CD4-positive, alpha-beta T cell (primary cell): ENCODE measurements around the gene VAV2. TPM values are rescaled to one million over a fixed set of nuclear protein-coding genes. Genes with fewer than 3 reads are reported as not detected.

Experiments
- ATAC-seq: fragments of 200-7000 bp; cut with Tn5 transposase; one replicate; pipeline ENCODE4 v1.10.0; 2022; ENCODE audit warnings: mild to moderate bottlenecking; ENCODE audit not compliant: poor library complexity
- CTCF ChIA-PET: fragments of 350-600 bp; sonication (Branson Sonifier 250); formaldehyde crosslinking; loops from one replicate; lab custom pipeline; 2021; ENCODE audit warnings: antibody characterized with exemption, inconsistent platforms; lab: Charles Lee
- POLR2A ChIA-PET: fragments of 350-600 bp; sonication (Branson Sonifier 250); formaldehyde crosslinking; loops from one replicate; lab custom pipeline; 2021; ENCODE audit warnings: antibody characterized with exemption, inconsistent platforms; lab: Charles Lee
- DNase-seq, 14 experiments: peaks; one replicate each; pipeline ENCODE4 v3.0.0-alpha.2; 2013 to 2020; ENCODE audit warnings: mixed read lengths in 2 of 14
- H3K27ac ChIP-seq, 2 donors: one replicate each; pipeline versions ENCODE4 v1.5.1 to v1.7.0; 2013; ENCODE audit warnings: low read length in 2 of 2, low read depth in 1 of 2, mild to moderate bottlenecking in 1 of 2
- H3K27me3 ChIP-seq, 2 experiments: 1 replicate in 1 of 2; 2 replicates in 1 of 2; pipeline versions ENCODE4 v1.6.1 to v1.7.0; 2013; ENCODE audit warnings: low read length in 2 of 2, control low read depth in 1 of 2, mild to moderate bottlenecking in 1 of 2, moderate library complexity in 1 of 2; ENCODE audit not compliant: insufficient read depth in 2 of 2, control insufficient read depth in 1 of 2
- H3K36me3 ChIP-seq: one replicate; pipeline ENCODE4 v1.6.1; 2013; ENCODE audit warnings: low read length, control low read depth; ENCODE audit not compliant: insufficient read depth
- H3K4me1 ChIP-seq: one replicate; pipeline ENCODE4 v1.6.1; 2013; ENCODE audit warnings: low read length, control low read depth; ENCODE audit not compliant: insufficient read depth
- H3K4me3 ChIP-seq: one replicate; pipeline ENCODE4 v1.5.1; 2013; ENCODE audit warnings: mild to moderate bottlenecking, low read length, moderate library complexity
- H3K9me3 ChIP-seq, 2 experiments: 1 replicate in 1 of 2; 2 replicates in 1 of 2; pipeline versions ENCODE4 v1.6.1 to v1.7.0; 2013; ENCODE audit warnings: low read length in 2 of 2, mild to moderate bottlenecking in 2 of 2, control low read depth in 1 of 2, moderate library complexity in 1 of 2; ENCODE audit not compliant: control insufficient read depth in 1 of 2, insufficient read depth in 1 of 2
- H3K27ac Mint-ChIP-seq: one replicate; pipeline ENCODE4 v1.8.0; 2020; ENCODE audit warnings: mixed read lengths
- H3K27me3 Mint-ChIP-seq: one replicate; pipeline ENCODE4 v1.8.0; 2021; ENCODE audit warnings: mixed read lengths
- H3K36me3 Mint-ChIP-seq: one replicate; pipeline ENCODE4 v1.8.0; 2021; ENCODE audit warnings: low read depth, mixed read lengths
- H3K4me1 Mint-ChIP-seq: one replicate; pipeline ENCODE4 v1.8.0; 2021; ENCODE audit warnings: low read depth, mixed read lengths
- H3K4me3 Mint-ChIP-seq: one replicate; pipeline ENCODE4 v1.8.0; 2020; ENCODE audit warnings: mild to moderate bottlenecking, mixed read lengths
- H3K9me3 Mint-ChIP-seq: one replicate; pipeline ENCODE4 v1.8.0; 2020; ENCODE audit warnings: mixed read lengths
- CTCF ChIP-seq: fragments of 200-600 bp; IDR thresholded peaks from one replicate; pipeline ENCODE4 v1.8.0; 2022; ENCODE audit warnings: antibody characterized with exemption, mild to moderate bottlenecking
- intact Hi-C, 2 experiments: fragments of 100-400 bp; cut with DNase I in 1 of 2; cut with micrococcal nuclease in 1 of 2; formaldehyde crosslinking; loops; one replicate each; pipeline versions ENCODE4 v1.15.1 to v1.9.0; 2023 to 2025; cut with DNase I, micrococcal nuclease
- total RNA-seq, 174 experiments: library from RNA in 2 of 174; stranded (reverse) in 2 of 174; gene quantifications; one replicate each; pipeline ENCODE4 v1.2.3 and lab custom pipeline; 2021 to 2026

Gene VAV2
- total RNA-seq, 2 experiments from 2014 or later: 1.6 to 1.7 TPM

DNA sequence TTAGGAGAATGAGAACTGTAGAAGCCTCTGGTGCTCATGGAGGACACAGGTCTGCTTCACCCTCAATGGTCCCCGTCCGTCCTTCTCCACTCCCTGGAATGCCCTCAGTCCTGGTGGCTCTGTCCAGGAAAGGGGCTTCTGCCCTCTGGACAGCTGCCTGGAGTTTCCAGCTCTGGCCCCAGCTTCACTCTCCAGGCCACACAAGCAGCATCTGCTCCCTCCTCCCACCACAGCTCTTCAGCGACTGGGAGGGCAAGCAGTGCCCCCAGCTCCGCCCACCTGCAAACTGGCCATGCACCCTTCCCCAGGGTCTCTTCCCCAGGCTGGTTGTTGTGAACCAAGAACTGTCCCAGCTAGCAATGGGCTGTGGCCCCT, 258.7 kb downstream of the VAV2 start:
- no peak overlapping the region for H3K27ac Mint-ChIP-seq
- intact Hi-C loops: no loop called here
- POLR2A ChIA-PET: no interaction called here
- peaks cover 10% of the 10 kb centered on the region for H3K4me1 ChIP-seq
- no peaks in the 10 kb centered on the region for H3K36me3 Mint-ChIP-seq
- no peaks in the 10 kb centered on the region for H3K9me3 Mint-ChIP-seq
- no peaks in the 10 kb centered on the region for H3K9me3 ChIP-seq
- DNase-seq (no peak), ATAC-seq (no peak)
- no peak overlapping the region for H3K4me3 Mint-ChIP-seq
- H3K36me3 ChIP-seq: no peaks in the 10 kb centered on the region
- TF ChIP-seq CTCF: no peak
- no peak overlapping the region for H3K27ac ChIP-seq
- no peaks in the 10 kb centered on the region for H3K27me3 ChIP-seq
- H3K4me1 Mint-ChIP-seq: peaks cover 5% of the 10 kb centered on the region
- H3K4me3 ChIP-seq: no peak overlapping the region
- CTCF ChIA-PET: interaction anchor here (1.4 kb wide), 1 partner anchor 9 kb away, joined by 5 read pairs; no protein-coding TSS in a partner anchor
- H3K27me3 Mint-ChIP-seq: no peaks in the 10 kb centered on the region

- no peaks in the 10 kb centered on the region for H3K9me3 Mint-ChIP-seq
- no peaks in the 10 kb centered on the region for H3K9me3 ChIP-seq
- DNase-seq (no peak), ATAC-seq (no peak)
- no peaks in the 10 kb centered on the region for H3K36me3 ChIP-seq
- H3K4me3 ChIP-seq: no peak overlapping the region
- no peaks in the 10 kb centered on the region for H3K36me3 Mint-ChIP-seq
- no peak overlapping the region for H3K4me3 Mint-ChIP-seq
- peaks cover 6% of the 10 kb centered on the region for H3K4me1 Mint-ChIP-seq
- ChIA-PET CTCF (interaction anchor here (1.4 kb wide), 1 partner anchor 10 kb away, joined by 5 read pairs; no protein-coding TSS in a partner anchor), POLR2A (no interaction called here)
- H3K27ac ChIP-seq: no peak overlapping the region
- H3K4me1 ChIP-seq: peaks cover 4% of the 10 kb centered on the region
- no peaks in the 10 kb centered on the region for H3K27me3 Mint-ChIP-seq
- intact Hi-C loops: no loop called here
- H3K27ac Mint-ChIP-seq: no peak overlapping the region
- no peaks in the 10 kb centered on the region for H3K27me3 ChIP-seq
- no peak for TF ChIP-seq CTCF
These were observed 259.3 kb downstream of the VAV2 start for GRCh38 chr9:133732639-133733408.

GRCh38 chr9:133731876-133732638, 260.1 kb downstream of the VAV2 start:
- Mint-ChIP-seq H3K4me3 (no peak overlapping the region), H3K27me3 (no peaks in the 10 kb centered on the region), H3K27ac (no peak overlapping the region), H3K9me3 (no peaks in the 10 kb centered on the region), H3K36me3 (no peaks in the 10 kb centered on the region), H3K4me1 (peaks cover 11% of the 10 kb centered on the region)
- no peak for TF ChIP-seq CTCF
- Histone ChIP-seq H3K27ac (no peak overlapping the region), H3K4me3 (no peak overlapping the region), H3K36me3 (no peaks in the 10 kb centered on the region), H3K9me3 (no peaks in the 10 kb centered on the region), H3K27me3 (no peaks in the 10 kb centered on the region), H3K4me1 (peaks cover 2% of the 10 kb centered on the region)
- intact Hi-C loops: no loop called here
- no peak for ATAC-seq
- ChIA-PET CTCF (no interaction called here), POLR2A (no interaction called here)
- DNase-seq: peak in 1 of 14 experiments; percentile 17
